ENCODE data around the gene COL27A1.

- TF ChIP-seq POLR2A (IDR thresholded peaks at IDR 0.05), result no peak
- TF ChIP-seq, protein P1, sequence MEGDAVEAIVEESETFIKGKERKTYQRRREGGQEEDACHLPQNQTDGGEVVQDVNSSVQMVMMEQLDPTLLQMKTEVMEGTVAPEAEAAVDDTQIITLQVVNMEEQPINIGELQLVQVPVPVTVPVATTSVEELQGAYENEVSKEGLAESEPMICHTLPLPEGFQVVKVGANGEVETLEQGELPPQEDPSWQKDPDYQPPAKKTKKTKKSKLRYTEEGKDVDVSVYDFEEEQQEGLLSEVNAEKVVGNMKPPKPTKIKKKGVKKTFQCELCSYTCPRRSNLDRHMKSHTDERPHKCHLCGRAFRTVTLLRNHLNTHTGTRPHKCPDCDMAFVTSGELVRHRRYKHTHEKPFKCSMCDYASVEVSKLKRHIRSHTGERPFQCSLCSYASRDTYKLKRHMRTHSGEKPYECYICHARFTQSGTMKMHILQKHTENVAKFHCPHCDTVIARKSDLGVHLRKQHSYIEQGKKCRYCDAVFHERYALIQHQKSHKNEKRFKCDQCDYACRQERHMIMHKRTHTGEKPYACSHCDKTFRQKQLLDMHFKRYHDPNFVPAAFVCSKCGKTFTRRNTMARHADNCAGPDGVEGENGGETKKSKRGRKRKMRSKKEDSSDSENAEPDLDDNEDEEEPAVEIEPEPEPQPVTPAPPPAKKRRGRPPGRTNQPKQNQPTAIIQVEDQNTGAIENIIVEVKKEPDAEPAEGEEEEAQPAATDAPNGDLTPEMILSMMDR (IDR thresholded peaks at IDR 0.05), result no peak
- no peak for TF ChIP-seq EP300 (IDR thresholded peaks at IDR 0.05)
- no peak for TF ChIP-seq POLR2AphosphoS5 (IDR thresholded peaks at IDR 0.05)
These were observed 46.2 kb upstream of the COL27A1 start for GRCh38 chr9:114109124-114109523.
